Stimulated activated CD8-positive, alpha-beta memory T cell treated with anti-CD3 and anti-CD28 coated beads, Interleukin-7, amount 100 ng/mL, for 1 hour (primary cell): ENCODE results near the gene MAP3K20.
"Not testable (repeated sequence)": the region's sequence is repeated elsewhere in the genome, so short reads cannot be mapped to it uniquely, and the experiment has no call there.

Source experiments
- DNase-seq, 2 donors: peaks; one replicate each; pipeline ENCODE4 v3.0.0-alpha.2; 2020; ENCODE audit warnings: low read depth in 2 of 2

MAP3K20 gene

GRCh38 chr2:173075781-173076580 lies at the start of gene MAP3K20:
TSS of gene MAP3K20 (plus strand) at chr2:173075846. CDS start at chr2:173091032, 15,186 bp downstream.
- DNase-seq = no peak

- no peak for DNase-seq
Observed at GRCh38 chr2:173026479-173026878, 49.2 kb upstream of the MAP3K20 start.

- peak; percentile 57 to 59 for DNase-seq
Observed at GRCh38 chr2:173027181-173028128, 48.2 kb upstream of the MAP3K20 start.

- no peak for DNase-seq
Observed at GRCh38 chr2:173028141-173028540, 47.5 kb upstream of the MAP3K20 start.

GRCh38 chr2:173028671-173029070 lies 47.0 kb upstream of the MAP3K20 start:
- DNase-seq = no peak

- no peak for DNase-seq
Observed at GRCh38 chr2:173030561-173031490, 44.8 kb upstream of the MAP3K20 start.

GRCh38 chr2:173032032-173032431 lies 43.6 kb upstream of the MAP3K20 start:
- no peak for DNase-seq

- no peak for DNase-seq
Observed at GRCh38 chr2:173033084-173033483, 42.6 kb upstream of the MAP3K20 start.

- DNase-seq = no peak
Observed at GRCh38 chr2:173034143-173034542, 41.5 kb upstream of the MAP3K20 start.

GRCh38 chr2:173037245-173038120 lies 38.2 kb upstream of the MAP3K20 start:
- no peak for DNase-seq

GRCh38 chr2:173038257-173038656 lies 37.4 kb upstream of the MAP3K20 start:
- not testable (repeated sequence) for DNase-seq

- DNase-seq = no peak
Observed at GRCh38 chr2:173040729-173041128, 34.9 kb upstream of the MAP3K20 start.

- DNase-seq = no peak
Observed at GRCh38 chr2:173043476-173043875, 32.2 kb upstream of the MAP3K20 start.

- DNase-seq = no peak
Observed at GRCh38 chr2:173043897-173044519, 31.6 kb upstream of the MAP3K20 start.

GRCh38 chr2:173044686-173045085 lies 31.0 kb upstream of the MAP3K20 start:
- DNase-seq = no peak

- DNase-seq = no peak
Observed at GRCh38 chr2:173045181-173045580, 30.5 kb upstream of the MAP3K20 start.

- DNase-seq = no peak
Observed at GRCh38 chr2:173048522-173048896, 27.1 kb upstream of the MAP3K20 start.

GRCh38 chr2:173048897-173049661 lies 26.6 kb upstream of the MAP3K20 start:
- DNase-seq = no peak

GRCh38 chr2:173049831-173050230 lies 25.8 kb upstream of the MAP3K20 start:
- no peak for DNase-seq
